Lung (tissue), 12 donors: Measurements from ENCODE around the gene KRT2. TPM values are rescaled to one million over a fixed set of nuclear protein-coding genes. Genes with fewer than 3 reads are reported as not detected.

Experiments used
- ATAC-seq: fragments of 200-7000 bp; cut with Tn5 transposase; one replicate; pipeline ENCODE4 v1.9.1; 2020; ENCODE audit warnings: moderate number of reproducible peaks; ENCODE audit not compliant: insufficient read depth, low FRiP score
- DNase-seq, 3 donors: peaks; one replicate each; pipeline ENCODE4 v3.0.0-alpha.2; 2013 to 2017
- H3K27ac ChIP-seq, 2 donors: one replicate each; pipeline ENCODE4 v1.5.1; 2013; ENCODE audit warnings: mild to moderate bottlenecking in 2 of 2, moderate library complexity in 2 of 2, control low read depth in 1 of 2, inconsistent platforms in 1 of 2, low read depth in 1 of 2, low read length in 1 of 2
- H3K27me3 ChIP-seq, 3 donors: one replicate each; pipeline ENCODE4 v1.5.1; 2013; ENCODE audit warnings: low read length in 2 of 3; ENCODE audit not compliant: control insufficient read depth in 3 of 3, insufficient read depth in 3 of 3
- H3K36me3 ChIP-seq, 4 donors: one replicate each; pipeline ENCODE4 v1.5.1; 2013; ENCODE audit warnings: low read length in 4 of 4, mild to moderate bottlenecking in 1 of 4, moderate library complexity in 1 of 4; ENCODE audit not compliant: control insufficient read depth in 4 of 4, insufficient read depth in 4 of 4
- H3K4me1 ChIP-seq, 5 donors: one replicate each; pipeline ENCODE4 v1.5.1; 2013; ENCODE audit warnings: low read length in 5 of 5, mild to moderate bottlenecking in 2 of 5, moderate library complexity in 1 of 5; ENCODE audit not compliant: control insufficient read depth in 5 of 5, insufficient read depth in 5 of 5
- H3K4me3 ChIP-seq: one replicate; pipeline ENCODE4 v1.5.1; 2013; ENCODE audit warnings: mild to moderate bottlenecking, control low read depth, moderate library complexity
- H3K9ac ChIP-seq, 2 donors: one replicate each; pipeline ENCODE4 v1.5.1; 2013; ENCODE audit warnings: low read length in 2 of 2, control low read depth in 1 of 2; ENCODE audit not compliant: insufficient read depth in 1 of 2
- H3K9me3 ChIP-seq, 4 donors: one replicate each; pipeline ENCODE4 v1.5.1; 2013; ENCODE audit warnings: low read length in 3 of 4, mild to moderate bottlenecking in 1 of 4, moderate library complexity in 1 of 4; ENCODE audit not compliant: control insufficient read depth in 4 of 4, insufficient read depth in 3 of 4
- CTCF ChIP-seq: IDR thresholded peaks from 2 replicates; pipeline ENCODE4 v1.5.1; 2012; ENCODE audit warnings: mild to moderate bottlenecking; ENCODE audit errors: control extremely low read depth, extremely low read depth
- WGBS, 2 donors: extraction: QIAGEN DNeasy Blood & Tissue Kit; methylation state at CpG; one replicate each; pipeline ENCODE4 v1.1.7; 2013; 5-methylcytosine and 5-hydroxymethylcytosine counted together
- polyA plus RNA-seq, 2 donors: library from polyadenylated mRNA; stranded (reverse); fragments of 200-250 nt; gene quantifications; one replicate each; pipeline ENCODE4 v1.2.1, GENCODE V29; 2013
- total RNA-seq, 2 donors: library from RNA; depleted of rRNA in 1 of 2; stranded (reverse); fragments of >200 nt in 1 of 2; gene quantifications; one replicate each; pipeline ENCODE4 v1.2.1, GENCODE V29; 2014 to 2021
- donor health status: control.
- donor health status: control.
- donor health status: Bipolar disorder and iron deficiency.
- donor health status: healthy.
- donor health status: DM: yes; HTN: yes; CAD: no.

KRT2 gene
- total and polyA plus RNA-seq, 4 donors: 0.03 TPM; not detected in 3

- DNase-seq (no peak), ATAC-seq (no peak)
- Histone ChIP-seq H3K36me3 (no peaks in the 10 kb centered on the region), H3K27me3 (no peaks in the 10 kb centered on the region), H3K27ac (no peak overlapping the region), H3K4me3 (no peak overlapping the region), H3K4me1 (no peaks in the 10 kb centered on the region), H3K9ac (no peak overlapping the region), H3K9me3 (no peaks in the 10 kb centered on the region)
- WGBS, 2 donors: 75 to 82% methylated on average over 3 of the region's 3 CpGs
- no peak for TF ChIP-seq CTCF
These were observed 9.0 kb upstream of the KRT2 start for GRCh38 chr12:52660934-52661499.

- H3K27me3 ChIP-seq: no peaks in the 10 kb centered on the region
- no peak for DNase-seq
- H3K27ac ChIP-seq: no peak overlapping the region
- peaks cover 0 to 9% (median 0%) of the 10 kb centered on the region in 5 donors for H3K4me1 ChIP-seq
- TF ChIP-seq CTCF: no peak
- no peaks in the 10 kb centered on the region for H3K9me3 ChIP-seq
- no peak for ATAC-seq
- H3K36me3 ChIP-seq: no peaks in the 10 kb centered on the region
- WGBS, 2 donors: 81 to 83% methylated on average over 4 of the region's 4 CpGs
- H3K4me3 ChIP-seq: no peak overlapping the region
- no peak overlapping the region for H3K9ac ChIP-seq
These were observed 7.9 kb upstream of the KRT2 start for GRCh38 chr12:52659951-52660350.

GRCh38 chr12:52659395-52659794 lies 7.4 kb upstream of the KRT2 start:
- Histone ChIP-seq H3K4me3 (no peak overlapping the region), H3K9me3 (no peaks in the 10 kb centered on the region), H3K9ac (no peak overlapping the region), H3K4me1 (peaks cover 0 to 9% (median 0%) of the 10 kb centered on the region in 5 donors), H3K36me3 (no peaks in the 10 kb centered on the region), H3K27me3 (no peaks in the 10 kb centered on the region), H3K27ac (no peak overlapping the region)
- no peak for ATAC-seq
- DNase-seq: no peak
- TF ChIP-seq CTCF: no peak
- WGBS, 2 donors: 69 to 77% methylated on average over 7 of the region's 7 CpGs

GRCh38 chr12:52658196-52658595 lies 6.2 kb upstream of the KRT2 start:
- 77 to 86% methylated on average over 4 of the region's 4 CpGs for WGBS, 2 donors
- no peaks in the 10 kb centered on the region for H3K9me3 ChIP-seq
- no peak for DNase-seq
- peaks cover 0 to 9% (median 0%) of the 10 kb centered on the region in 5 donors for H3K4me1 ChIP-seq
- TF ChIP-seq CTCF: no peak
- H3K27me3 ChIP-seq: no peaks in the 10 kb centered on the region
- H3K9ac ChIP-seq: no peak overlapping the region
- H3K4me3 ChIP-seq: no peak overlapping the region
- no peak overlapping the region for H3K27ac ChIP-seq
- H3K36me3 ChIP-seq: no peaks in the 10 kb centered on the region
- ATAC-seq: no peak
